GM21576 (cell line): ENCODE data around the gene TCFL5.

ENCODE experiments used
- ATAC-seq: cut with Tn5 transposase; IDR thresholded peaks from one replicate; pipeline ENCODE4 v1.9.1; 2021; ENCODE audit warnings: mild to moderate bottlenecking, moderate library complexity; ENCODE audit not compliant: unreplicated experiment

The TCFL5 gene

DNA sequence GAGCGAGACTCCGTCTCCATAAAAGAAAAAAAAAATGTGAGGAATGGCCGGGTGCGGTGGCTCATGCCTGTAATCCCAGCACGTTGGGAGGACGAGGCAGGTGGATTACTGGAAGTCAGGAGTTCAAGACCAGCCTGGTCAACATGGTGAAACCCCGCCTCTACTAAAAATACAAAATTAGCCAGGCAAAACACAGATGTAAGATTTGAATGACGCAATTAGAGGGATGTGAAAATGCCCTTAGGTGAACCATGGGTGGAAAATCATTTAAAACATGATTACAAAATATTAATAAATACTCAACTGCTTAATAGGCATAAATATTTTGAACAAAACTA lies 23.9 kb downstream of the TCFL5 start:
- no peak for ATAC-seq

- no peak for ATAC-seq
Measured at GRCh38 chr20:62836967-62837490, 24.6 kb downstream of the TCFL5 start.

DNA sequence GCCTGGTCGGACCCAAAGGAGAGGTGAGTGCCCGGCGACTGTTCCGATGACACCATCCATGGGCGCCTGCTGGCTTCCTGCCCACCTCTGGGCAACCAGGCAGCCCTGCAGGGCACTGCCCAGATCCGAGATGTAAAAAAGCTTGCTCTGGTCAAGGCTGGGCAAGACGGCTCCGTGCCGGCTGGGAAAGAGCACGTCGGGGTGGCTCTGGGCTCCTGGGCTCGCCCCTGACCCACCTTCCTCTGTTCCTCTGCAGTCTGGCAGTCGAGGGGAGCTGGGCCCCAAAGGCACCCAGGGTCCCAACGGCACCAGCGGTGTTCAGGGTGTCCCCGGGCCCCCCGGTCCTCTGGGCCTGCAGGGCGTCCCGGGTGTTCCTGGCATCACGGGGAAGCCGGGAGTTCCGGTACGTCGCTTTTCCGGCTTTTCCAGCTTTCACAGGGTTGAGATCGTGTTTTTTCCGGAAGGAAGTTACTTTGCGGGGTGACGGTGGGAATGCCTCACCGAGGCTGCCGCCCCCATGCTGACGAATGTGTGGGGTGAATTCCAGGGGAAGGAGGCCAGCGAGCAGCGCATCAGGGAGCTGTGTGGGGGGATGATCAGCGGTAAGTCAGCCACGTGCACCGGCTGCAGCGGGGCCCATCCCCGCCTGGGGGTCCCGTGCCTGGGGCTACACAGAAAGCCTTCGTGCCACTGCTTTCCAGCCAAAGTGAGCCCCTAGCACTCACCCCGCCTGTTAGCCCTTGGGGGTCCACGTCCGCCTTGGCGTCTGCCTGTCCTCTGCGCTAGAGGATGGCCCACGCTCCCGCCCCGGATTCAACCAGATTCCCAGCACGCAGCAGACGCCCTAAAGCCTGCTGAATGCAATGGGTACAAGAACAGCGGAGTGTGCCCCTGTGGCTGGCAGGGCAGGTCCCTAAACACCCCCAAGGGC lies 25.4 kb downstream of the TCFL5 start:
- no peak for ATAC-seq

DNA sequence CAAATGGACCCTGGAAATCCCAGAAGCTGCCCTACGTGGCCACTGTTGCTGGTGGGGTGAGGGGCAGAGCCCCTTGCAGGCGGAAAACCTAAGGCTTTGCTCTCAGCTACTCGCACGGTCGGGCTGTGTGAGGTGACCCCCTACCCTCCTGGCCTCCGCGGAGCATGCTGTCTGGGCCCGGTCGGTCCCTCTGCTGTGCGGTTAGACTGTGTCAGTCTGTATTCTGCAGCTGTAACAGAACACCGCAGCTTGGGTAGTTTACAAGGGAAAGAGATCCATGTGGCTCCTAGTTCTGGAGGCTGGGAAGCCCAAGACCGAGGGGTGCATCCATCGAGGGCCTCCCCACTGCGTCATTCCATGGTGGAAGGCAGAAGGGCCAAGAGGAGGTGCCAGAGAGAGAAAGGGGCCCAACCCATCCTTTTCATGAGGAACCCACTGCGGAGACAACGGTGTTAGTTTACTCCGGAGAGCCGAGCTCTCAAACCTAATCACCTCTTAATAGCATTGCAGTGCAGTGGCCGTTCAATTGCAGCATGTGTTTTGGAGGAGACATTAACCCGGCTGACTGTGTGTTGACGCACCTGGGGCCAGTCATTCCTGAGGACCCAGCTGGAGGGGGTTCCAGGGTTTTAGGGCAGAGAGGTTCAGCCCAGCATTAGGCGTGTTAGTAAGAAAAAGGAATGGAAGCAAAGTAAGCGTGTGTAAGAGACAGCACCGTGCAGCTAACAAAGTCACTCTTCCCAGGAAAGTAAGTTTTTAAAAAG lies 26.5 kb downstream of the TCFL5 start:
- ATAC-seq, result no peak

- peak; percentile 34 for ATAC-seq
Measured at GRCh38 chr20:62832951-62833391, 28.7 kb downstream of the TCFL5 start.

DNA sequence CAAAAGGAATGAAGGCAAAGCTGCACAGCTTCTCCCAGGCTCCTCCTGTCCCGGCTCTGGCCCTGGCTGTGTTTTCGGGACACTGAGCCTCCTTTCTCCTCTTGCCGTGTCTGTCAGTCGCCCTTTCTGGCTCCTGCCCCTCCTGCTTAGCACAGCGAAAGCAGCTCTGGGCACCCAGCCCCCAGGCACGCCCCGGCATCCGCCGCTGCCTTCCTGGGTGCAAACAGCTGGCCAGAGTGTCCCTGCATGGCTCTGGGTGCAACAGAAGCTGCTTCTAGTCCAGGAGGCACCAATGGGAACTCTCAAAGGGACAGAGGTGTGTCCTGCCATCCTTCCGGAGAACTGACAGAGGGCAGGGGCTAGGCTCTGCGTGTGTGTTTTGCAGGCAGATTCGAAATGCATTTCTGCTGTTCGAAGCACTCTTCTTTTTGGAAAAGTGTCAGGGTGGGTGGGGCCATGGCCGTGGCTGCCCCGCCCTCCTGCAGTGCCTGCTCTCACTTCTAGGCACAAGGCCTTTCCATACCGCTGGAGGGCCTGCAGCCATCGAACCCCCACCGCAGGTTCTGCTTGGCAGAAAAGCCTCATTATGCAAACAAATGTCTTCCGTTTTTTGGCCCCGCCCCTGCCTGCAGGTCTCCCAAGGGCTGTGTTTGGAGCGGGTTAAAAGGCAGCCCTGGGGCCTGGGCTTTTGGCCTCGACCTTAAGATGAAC lies 29.3 kb downstream of the TCFL5 start:
- ATAC-seq, result peak; percentile 79

DNA sequence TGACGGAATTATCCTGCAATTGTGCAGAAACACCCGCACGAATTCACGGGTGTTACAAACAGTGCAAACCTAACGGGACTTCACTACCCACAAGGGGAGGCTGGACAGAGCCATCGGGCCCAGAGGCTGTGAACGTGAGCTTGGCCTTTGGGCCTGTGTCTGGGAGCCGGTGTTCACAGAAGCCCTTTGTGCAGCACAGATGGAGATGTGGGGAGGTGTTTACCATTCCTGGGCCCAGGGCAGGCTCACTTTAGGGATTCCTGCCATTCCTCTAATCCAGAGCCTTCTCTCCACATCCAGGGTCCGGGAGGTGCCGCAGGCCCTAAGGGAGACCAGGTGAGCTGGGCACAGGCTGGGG lies 29.8 kb downstream of the TCFL5 start:
- no peak for ATAC-seq

GRCh38 chr20:62831361-62831788 lies 30.2 kb downstream of the TCFL5 start:
- ATAC-seq, result no peak

- ATAC-seq, result no peak
Measured at GRCh38 chr20:62830821-62831220, 30.8 kb downstream of the TCFL5 start.

DNA sequence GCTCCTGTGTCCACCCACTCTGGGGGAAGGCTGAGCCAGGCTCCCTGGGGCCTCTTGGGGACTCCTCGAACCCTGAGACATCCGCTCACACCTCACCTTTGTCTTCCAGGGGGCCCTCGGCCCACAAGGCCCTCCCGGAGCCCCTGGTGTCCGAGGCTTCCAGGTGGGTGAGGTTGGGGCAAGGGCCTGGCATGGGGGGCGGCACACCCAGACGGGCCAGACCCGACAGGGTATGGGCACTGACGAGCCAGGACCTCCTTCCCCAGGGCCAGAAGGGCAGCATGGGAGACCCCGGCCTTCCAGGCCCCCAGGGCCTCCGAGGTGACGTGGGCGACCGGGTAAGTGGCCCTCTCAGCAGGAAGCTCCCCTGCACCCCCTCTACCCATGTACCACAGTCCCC lies 31.4 kb downstream of the TCFL5 start:
- ATAC-seq, result no peak

GRCh38 chr20:62829231-62830230 lies 32.1 kb downstream of the TCFL5 start:
- no peak for ATAC-seq

DNA sequence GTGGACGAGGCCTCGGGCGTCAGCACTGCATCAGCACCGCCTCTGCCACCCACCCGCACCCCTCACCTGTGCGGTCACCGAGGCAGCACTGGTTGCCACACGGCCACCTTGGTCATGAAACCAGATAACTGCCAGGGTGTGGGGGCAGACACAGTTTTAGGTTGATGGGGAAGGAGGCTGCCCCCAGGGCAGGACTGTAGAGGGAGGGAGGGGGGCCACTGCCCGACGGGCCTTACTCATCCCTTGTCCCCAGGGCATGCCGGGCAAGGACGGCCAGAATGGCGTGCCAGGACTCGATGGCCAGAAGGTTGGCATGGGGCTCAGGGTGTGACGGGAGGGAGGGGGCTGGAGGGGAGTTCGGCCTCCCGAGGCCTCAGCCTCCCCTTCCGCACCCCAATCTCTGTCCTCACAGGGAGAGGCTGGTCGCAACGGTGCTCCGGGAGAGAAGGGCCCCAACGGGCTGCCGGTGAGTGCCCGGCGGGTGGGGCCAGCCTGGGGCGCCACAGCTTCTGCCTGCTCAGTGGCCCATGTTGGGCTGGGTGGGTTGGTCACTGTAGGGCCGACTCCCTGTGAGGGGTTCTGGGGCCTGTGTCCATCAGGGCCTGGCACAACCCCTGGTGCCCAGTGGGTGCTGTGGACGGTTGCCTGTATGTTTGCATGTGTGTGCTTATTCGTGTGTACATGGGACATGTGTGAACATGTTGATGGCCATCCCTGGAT lies 33.0 kb downstream of the TCFL5 start:
- no peak for ATAC-seq

DNA sequence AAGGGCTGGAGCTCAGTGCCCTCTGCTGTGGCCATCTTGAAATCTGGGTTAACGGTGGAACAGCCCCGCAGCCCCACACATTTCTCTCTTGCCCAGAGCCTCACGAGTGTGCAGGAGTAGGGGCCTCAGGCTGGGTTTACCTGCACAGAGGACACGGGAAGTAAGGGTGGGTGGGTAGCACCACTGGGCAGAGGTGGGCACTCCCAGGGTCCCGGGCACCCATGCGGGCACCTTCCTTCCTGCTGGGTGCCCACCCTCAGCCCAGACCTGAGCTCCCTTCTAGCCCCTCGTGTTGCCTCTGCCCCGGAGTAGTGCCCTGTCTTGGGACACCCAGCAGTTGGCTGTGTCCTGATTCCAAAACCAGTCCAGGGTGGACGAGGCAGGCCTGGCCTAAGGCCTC lies 33.6 kb downstream of the TCFL5 start:
- no peak for ATAC-seq

DNA sequence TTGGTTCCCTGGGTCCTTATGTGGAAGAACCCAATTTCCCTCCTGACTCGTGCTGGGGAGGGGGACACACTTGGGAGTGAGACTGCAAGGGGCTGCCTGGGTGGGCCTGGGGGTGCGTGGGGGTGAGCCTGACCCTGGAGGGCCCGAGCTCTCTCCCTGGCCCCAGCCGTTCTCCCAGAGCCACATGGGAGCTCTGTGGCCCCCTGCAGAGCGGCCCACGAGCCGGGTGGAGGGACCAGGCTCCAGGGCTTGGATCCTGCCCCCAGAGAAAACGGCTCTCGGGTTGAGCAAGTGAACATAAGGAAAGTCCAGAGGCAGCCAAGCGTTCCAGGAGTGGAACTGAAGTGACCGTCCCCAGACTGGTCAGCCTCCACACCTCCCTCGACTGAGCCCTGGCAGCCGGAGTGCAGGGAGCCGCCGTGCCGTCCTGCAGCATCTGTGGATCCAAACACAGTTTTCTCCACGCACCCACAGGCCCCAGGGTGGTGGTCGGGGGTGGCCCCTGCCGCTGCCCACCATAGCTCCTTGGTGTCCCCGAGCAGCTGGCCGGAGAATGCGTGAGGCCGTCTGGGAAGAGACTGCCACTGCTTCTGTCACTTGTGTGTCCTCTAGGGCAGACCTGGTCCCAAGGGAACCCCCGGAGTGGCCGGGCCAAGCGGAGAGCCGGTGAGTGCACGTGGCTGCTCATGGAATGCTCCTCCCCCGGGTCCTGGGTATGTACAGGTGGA lies 34.1 kb downstream of the TCFL5 start:
- ATAC-seq, result no peak

GRCh38 chr20:62826646-62827310 lies 34.8 kb downstream of the TCFL5 start:
- no peak for ATAC-seq

- ATAC-seq, result no peak
Measured at GRCh38 chr20:62825986-62826645, 35.5 kb downstream of the TCFL5 start.

DNA sequence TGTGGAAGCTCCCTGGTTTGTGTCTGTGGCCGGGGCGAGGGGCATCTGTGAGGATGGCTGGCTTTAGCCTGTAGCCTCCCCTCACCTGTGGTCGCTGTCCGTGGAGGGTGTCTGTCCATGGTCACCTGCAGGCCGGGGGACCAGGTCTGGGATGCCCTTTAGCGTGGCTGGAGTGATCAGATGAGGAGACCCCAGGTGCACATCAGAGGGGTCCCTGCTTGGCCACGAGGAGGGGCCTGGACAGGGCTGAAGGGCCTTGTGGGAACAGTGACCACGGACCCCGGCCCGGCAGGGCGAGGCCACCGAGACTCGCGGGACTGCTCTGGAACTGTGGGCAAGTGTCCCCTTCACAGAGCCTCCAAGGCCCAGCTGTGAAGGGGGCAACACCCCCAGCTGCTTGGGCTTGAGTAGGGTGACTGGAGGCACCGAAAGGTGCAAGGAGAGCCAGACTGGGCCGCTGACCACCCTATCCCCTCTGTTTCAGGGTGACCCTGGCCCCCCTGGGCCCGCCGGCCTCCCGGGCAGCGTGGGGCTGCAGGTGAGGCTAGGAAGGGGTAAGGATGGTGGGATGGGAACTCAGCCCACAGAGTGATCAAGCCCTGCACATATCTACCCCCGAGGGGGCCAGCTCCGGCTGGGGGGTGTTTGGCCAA lies 36.2 kb downstream of the TCFL5 start:
- ATAC-seq, result no peak
